TTC549 (cell line): Measurements from ENCODE around the gene DENND1A.

Experiments used
- FAIRE-seq: peaks from 2 replicates; lab custom pipeline; 2012; peaks lifted over from hg19 to GRCh38; lab: Jason Lieb, UNC

Gene DENND1A

GRCh38 chr9:123350590-123351310 lies 579.2 kb downstream of the DENND1A start:
- FAIRE-seq: no peak

DNA sequence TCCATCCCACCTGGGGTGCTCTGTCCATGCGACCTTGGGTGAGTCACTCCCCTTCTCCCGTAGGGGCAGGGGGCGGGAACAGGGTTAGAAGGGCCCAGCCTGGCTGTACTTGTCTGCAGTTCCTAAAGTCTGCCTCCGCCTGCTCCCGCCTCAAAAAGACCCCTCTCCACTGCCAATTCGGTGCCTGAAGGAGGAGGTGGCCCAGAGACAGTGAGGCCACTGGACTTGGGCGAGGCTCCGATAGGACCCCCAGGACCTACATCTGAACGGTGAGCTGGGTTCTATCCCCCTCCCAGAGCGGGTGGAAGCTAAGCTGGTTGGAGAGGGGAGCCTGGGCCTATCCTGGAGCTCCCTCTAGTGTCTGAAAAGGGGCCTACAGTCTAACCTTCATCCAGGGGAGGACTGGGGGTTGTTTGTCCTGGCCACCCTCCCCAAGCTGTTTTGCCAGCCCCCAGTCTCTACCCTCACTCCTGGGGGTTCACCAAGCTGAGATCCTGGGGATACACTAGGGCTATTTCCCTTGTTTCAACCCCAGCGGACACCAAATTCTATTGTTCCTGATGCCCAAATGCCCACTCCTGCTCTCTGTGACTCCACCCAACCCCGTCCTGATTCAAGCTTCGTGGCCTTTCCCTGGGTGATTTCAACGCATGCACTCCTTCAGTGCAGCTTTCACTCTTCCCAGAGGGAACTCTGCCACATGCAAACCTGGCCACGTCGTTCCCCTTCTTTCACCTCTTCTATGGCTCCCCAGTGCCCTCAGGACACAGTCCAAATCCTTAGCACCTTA lies 580.0 kb downstream of the DENND1A start:
- FAIRE-seq: no peak

DNA sequence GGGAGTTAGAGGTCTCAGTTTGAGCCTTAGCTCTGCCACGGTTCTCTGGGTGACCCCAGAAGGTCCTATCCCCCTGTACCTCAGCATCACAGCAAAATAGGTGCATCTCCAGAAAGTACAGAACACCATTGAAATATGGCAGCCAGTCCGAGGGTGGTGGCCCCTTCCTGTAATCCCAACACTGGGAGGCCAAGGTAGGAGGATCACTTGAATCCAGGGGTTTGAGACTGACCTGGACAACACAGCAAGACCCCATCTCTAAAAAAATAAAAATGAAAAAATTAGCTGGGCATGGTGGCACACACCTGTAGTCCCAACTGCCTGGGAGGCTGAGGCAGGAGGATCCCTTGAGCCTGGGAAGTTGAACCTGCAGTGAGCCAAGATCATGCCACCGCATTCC lies 580.9 kb downstream of the DENND1A start:
- FAIRE-seq: no peak

GRCh38 chr9:123348317-123348992 lies 581.5 kb downstream of the DENND1A start:
- FAIRE-seq: no peak

- no peak for FAIRE-seq
Observed at GRCh38 chr9:123347289-123348060, 582.5 kb downstream of the DENND1A start.

DNA sequence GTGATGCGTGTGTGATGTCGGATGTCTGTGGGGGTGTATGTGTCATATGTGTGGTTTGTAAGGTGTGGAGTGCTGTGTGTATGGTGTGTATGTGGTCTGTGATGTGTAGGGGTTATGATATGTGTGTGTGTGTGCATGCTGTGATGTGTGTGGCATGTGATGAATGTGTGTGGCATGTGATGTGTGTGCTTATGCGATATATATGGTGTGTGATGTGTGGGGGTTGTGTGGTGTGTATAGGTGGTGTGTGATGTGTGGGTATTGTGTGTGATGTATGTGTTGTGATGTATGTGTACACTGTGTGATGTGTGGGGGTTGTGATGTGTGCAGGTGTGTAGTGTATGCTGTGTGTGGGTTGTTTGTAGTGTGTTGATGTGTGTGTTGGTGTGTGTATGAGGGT lies 583.1 kb downstream of the DENND1A start:
- no peak for FAIRE-seq

GRCh38 chr9:123346026-123346425 lies 583.9 kb downstream of the DENND1A start:
- FAIRE-seq: no peak

DNA sequence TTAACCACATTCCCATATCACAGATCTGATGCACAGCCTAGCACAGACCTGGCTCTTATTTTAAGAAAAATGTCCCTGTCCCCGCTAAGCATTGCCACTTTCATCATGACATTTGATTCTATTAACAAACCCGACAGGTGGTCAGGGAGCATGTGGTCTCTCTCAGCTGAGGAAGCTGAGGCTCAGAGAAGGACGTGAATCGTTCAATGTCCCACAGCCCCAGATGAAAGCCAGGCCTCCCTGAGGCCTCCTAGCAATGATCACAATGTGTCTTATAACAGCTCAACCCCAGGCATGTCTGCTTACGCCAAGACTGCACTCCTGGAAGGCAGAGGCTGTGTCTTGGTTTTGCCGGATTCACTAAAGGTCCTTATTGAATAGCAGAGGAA lies 584.4 kb downstream of the DENND1A start:
- no peak for FAIRE-seq

- FAIRE-seq: no peak
Observed at GRCh38 chr9:123344192-123344949, 585.6 kb downstream of the DENND1A start.

- no peak for FAIRE-seq
Observed at GRCh38 chr9:123343443-123344191, 586.3 kb downstream of the DENND1A start.

- FAIRE-seq: no peak
Observed at GRCh38 chr9:123342247-123342646, 587.7 kb downstream of the DENND1A start.

DNA sequence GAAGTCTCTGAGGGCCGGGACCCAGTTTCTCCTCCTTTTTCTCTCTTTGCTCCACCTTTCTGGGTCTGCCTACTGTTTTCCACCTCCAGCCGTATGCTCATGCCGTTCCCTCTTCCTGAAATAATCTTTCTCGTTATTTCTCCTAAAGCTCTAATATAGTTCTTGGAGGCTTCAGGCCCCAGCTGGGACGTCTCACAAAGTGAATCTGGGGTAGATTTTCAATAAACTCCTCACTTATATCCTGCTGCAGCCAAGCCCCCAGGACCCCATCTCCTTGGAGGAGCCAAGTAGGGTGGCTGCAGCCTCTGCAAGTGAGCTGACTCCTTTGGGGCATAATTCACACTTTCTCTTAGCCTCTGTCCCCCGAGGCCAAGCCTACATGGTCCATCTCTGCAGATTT lies 588.1 kb downstream of the DENND1A start:
- no peak for FAIRE-seq

- no peak for FAIRE-seq
Observed at GRCh38 chr9:123339666-123340510, 590.0 kb downstream of the DENND1A start.

GRCh38 chr9:123338710-123339665 lies 590.9 kb downstream of the DENND1A start:
- no peak for FAIRE-seq

- no peak for FAIRE-seq
Observed at GRCh38 chr9:123337971-123338370, 592.0 kb downstream of the DENND1A start.

DNA sequence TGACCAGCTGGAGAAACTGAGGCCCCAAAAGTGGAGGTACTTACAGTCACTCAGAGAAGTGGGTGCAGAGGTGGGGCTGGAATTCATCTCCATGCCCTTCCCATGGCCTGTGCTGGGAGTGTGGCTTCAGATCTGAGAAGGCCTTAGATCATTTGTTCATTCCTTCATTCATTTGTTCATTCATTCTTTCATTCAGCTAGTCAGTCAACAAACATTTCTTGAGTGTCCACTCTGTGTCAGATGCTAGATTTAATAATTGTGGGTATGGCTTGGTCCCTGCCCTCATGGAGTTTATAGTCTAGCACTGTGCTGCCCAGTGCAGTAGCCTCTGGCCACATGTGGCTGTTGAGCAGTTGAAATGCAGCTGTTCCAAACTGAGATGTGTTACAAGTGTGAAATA lies 593.0 kb downstream of the DENND1A start:
- FAIRE-seq: no peak

- FAIRE-seq: no peak
Observed at GRCh38 chr9:123336449-123336848, 593.5 kb downstream of the DENND1A start.

DNA sequence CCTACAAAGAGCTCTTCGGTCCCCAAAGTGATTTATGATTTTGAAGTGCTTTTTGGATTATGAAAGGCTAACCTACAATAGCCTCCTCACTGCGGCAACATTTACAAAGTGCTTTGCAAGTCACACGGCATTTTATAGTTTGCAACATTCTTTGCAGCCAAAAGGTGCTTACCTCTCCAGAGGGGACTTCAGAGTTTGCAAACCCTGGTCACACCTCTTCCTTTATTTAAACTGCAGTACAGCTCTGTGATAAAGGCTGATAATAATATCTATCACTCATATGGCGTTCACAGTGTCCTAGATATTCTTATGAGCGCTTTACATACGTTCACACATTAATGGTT lies 594.0 kb downstream of the DENND1A start:
- FAIRE-seq: no peak
